ENCODE results near the gene ANXA5.

DNA sequence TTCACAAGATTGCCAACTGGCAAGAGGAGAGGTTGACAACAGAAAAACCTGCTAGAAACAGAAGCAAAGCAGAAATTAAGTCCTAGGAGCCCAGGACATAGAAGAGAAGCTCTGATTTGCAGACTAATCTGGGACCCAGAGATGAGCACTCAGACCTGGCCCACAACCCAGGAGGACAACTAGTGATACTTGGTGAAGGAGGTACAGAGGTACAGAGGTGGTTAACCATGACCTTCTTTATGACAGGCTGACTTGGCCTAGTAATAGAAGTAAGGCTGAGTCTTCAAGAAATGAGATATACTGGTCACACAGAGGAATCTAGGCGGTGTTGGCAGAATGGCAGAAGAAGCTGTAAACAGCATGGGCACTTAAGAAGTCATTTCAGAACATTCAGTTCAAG, 43.6 kb downstream of the ANXA5 start:
- TF ChIP-seq SMC3 (IDR thresholded peaks at IDR 0.05; ENCODE audit: low read depth, low read length) (no peak), CEBPB (IDR thresholded peaks at IDR 0.05; ENCODE audit: low read depth, low read length) (no peak), RFX5 (IDR thresholded peaks at IDR 0.05; ENCODE audit: low read depth, low read length) (no peak), RAD21 (IDR thresholded peaks at IDR 0.05; ENCODE audit: low read length) (no peak), POLR2A (IDR thresholded peaks at IDR 0.05; ENCODE audit: low read depth, low read length) (no peak)
- TF ChIP-seq, protein P1, sequence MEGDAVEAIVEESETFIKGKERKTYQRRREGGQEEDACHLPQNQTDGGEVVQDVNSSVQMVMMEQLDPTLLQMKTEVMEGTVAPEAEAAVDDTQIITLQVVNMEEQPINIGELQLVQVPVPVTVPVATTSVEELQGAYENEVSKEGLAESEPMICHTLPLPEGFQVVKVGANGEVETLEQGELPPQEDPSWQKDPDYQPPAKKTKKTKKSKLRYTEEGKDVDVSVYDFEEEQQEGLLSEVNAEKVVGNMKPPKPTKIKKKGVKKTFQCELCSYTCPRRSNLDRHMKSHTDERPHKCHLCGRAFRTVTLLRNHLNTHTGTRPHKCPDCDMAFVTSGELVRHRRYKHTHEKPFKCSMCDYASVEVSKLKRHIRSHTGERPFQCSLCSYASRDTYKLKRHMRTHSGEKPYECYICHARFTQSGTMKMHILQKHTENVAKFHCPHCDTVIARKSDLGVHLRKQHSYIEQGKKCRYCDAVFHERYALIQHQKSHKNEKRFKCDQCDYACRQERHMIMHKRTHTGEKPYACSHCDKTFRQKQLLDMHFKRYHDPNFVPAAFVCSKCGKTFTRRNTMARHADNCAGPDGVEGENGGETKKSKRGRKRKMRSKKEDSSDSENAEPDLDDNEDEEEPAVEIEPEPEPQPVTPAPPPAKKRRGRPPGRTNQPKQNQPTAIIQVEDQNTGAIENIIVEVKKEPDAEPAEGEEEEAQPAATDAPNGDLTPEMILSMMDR (conservative IDR thresholded peaks at IDR 0.05; ENCODE audit: low read depth, low read length), result no peak
- TF ChIP-seq, protein P2, sequence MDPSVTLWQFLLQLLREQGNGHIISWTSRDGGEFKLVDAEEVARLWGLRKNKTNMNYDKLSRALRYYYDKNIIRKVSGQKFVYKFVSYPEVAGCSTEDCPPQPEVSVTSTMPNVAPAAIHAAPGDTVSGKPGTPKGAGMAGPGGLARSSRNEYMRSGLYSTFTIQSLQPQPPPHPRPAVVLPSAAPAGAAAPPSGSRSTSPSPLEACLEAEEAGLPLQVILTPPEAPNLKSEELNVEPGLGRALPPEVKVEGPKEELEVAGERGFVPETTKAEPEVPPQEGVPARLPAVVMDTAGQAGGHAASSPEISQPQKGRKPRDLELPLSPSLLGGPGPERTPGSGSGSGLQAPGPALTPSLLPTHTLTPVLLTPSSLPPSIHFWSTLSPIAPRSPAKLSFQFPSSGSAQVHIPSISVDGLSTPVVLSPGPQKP (IDR thresholded peaks at IDR 0.05; ENCODE audit: borderline replicate concordance, low read depth, low read length), result no peak
